GM23338 (cell line): ENCODE measurements around the gene MAPK8. TPM values are rescaled to one million over a fixed set of nuclear protein-coding genes. Genes with fewer than 3 reads are reported as not detected.

Experiments
- ATAC-seq: fragments of 200-7000 bp; cut with Tn5 transposase; 3 replicates; pipeline ENCODE4 v1.9.1; 2020
- DNase-seq: peaks from one replicate; pipeline ENCODE4 v3.0.0-alpha.2; 2015; ENCODE audit warnings: low spot score
- H2AFZ ChIP-seq: fragments of 200-600 bp; sonication (generic); 2 replicates; pipeline ENCODE4 v1.8.0; 2016; ENCODE audit warnings: antibody characterized with exemption, mild to moderate bottlenecking, moderate library complexity
- H3F3A ChIP-seq: fragments of 200-600 bp; sonication (generic); replicated peaks from 2 replicates; pipeline ENCODE4 v1.8.0; 2017; ENCODE audit warnings: antibody characterized with exemption, mixed run types, low read depth
- H3K27ac ChIP-seq: fragments of 200-600 bp; sonication (generic); 2 replicates; pipeline ENCODE4 v1.6.1; 2016; ENCODE audit warnings: low read depth
- H3K27me3 ChIP-seq: fragments of 200-600 bp; sonication (generic); 2 replicates; pipeline ENCODE4 v1.8.0; 2016; ENCODE audit warnings: mild to moderate bottlenecking, mixed run types, moderate library complexity; ENCODE audit not compliant: insufficient read depth
- H3K36me3 ChIP-seq: fragments of 200-600 bp; sonication (generic); 2 replicates; pipeline ENCODE4 v1.8.0; 2016; ENCODE audit warnings: mild to moderate bottlenecking; ENCODE audit not compliant: insufficient read depth
- H3K4me1 ChIP-seq: fragments of 200-600 bp; sonication (generic); 2 replicates; pipeline ENCODE4 v1.8.0; 2016; ENCODE audit warnings: mild to moderate bottlenecking, moderate library complexity; ENCODE audit not compliant: insufficient read depth
- H3K4me2 ChIP-seq: fragments of 200-600 bp; sonication (generic); 2 replicates; pipeline ENCODE4 v1.7.1; 2017; ENCODE audit warnings: mixed run types
- H3K4me3 ChIP-seq: fragments of 200-600 bp; sonication (generic); 2 replicates; pipeline ENCODE4 v1.6.1; 2016; ENCODE audit warnings: mixed run types
- H3K79me2 ChIP-seq: fragments of 200-600 bp; sonication (generic); replicated peaks from 2 replicates; pipeline ENCODE4 v1.8.0; 2017; ENCODE audit warnings: mild to moderate bottlenecking; ENCODE audit not compliant: insufficient read depth
- H3K9me2 ChIP-seq: fragments of 200-600 bp; sonication (generic); 2 replicates; pipeline ENCODE4 v1.8.0; 2017; ENCODE audit not compliant: insufficient read depth
- H4K20me1 ChIP-seq: fragments of 200-600 bp; sonication (generic); replicated peaks from 2 replicates; pipeline ENCODE4 v1.8.0; 2017; ENCODE audit warnings: mild to moderate bottlenecking; ENCODE audit not compliant: insufficient read depth
- H3K27ac Mint-ChIP-seq: 2 replicates; pipeline ENCODE4 v1.8.0; 2020; ENCODE audit warnings: inconsistent platforms, mild to moderate bottlenecking, moderate library complexity, mixed read lengths
- H3K27me3 Mint-ChIP-seq: 3 replicates; pipeline ENCODE4 v1.8.0; 2022; ENCODE audit warnings: low read depth, mild to moderate bottlenecking, moderate library complexity, mixed read lengths, inconsistent platforms; ENCODE audit not compliant: insufficient read depth, poor library complexity
- H3K36me3 Mint-ChIP-seq: 3 replicates; pipeline ENCODE4 v1.8.0; 2021; ENCODE audit warnings: low read depth, mild to moderate bottlenecking, inconsistent platforms, moderate library complexity, mixed read lengths
- H3K4me1 Mint-ChIP-seq: 3 replicates; pipeline ENCODE4 v1.8.0; 2020; ENCODE audit warnings: mild to moderate bottlenecking, inconsistent platforms, mixed read lengths
- H3K4me3 Mint-ChIP-seq: 3 replicates; pipeline ENCODE4 v1.8.0; 2021; ENCODE audit warnings: moderate library complexity, mild to moderate bottlenecking, inconsistent platforms, mixed read lengths
- H3K9me3 Mint-ChIP-seq: 3 replicates; pipeline ENCODE4 v1.8.0; 2020; ENCODE audit warnings: moderate library complexity, mild to moderate bottlenecking, inconsistent platforms, mixed read lengths
- CREB1 ChIP-seq: fragments of 250-450 bp; sonication (Bioruptor Pico); IDR thresholded peaks from 2 replicates; pipeline ENCODE4 v1.5.0; 2020; ENCODE audit warnings: low read depth, mild to moderate bottlenecking, moderate library complexity
- CTCF ChIP-seq, 2 experiments: fragments of 200-600 bp in 1 of 2; sonication (generic) in 1 of 2; conservative IDR thresholded peaks; 2 replicates each; pipeline versions ENCODE4 v1.5.1 to v1.6.1; 2016 to 2017; ENCODE audit warnings: antibody characterized with exemption in 2 of 2, low read depth in 2 of 2, mild to moderate bottlenecking in 2 of 2, moderate library complexity in 1 of 2
- ETS1 ChIP-seq: IDR thresholded peaks from 2 replicates; pipeline ENCODE4 v1.6.1; 2016; ENCODE audit warnings: antibody characterized with exemption
- EZH2 ChIP-seq: fragments of 200-600 bp; sonication (generic); IDR thresholded peaks from one replicate; pipeline ENCODE4 v1.8.0; 2017; ENCODE audit warnings: antibody characterized with exemption, mild to moderate bottlenecking, low read depth; ENCODE audit not compliant: unreplicated experiment
- JUNB ChIP-seq: IDR thresholded peaks from one replicate; pipeline ENCODE4 v1.6.1; 2016; ENCODE audit warnings: antibody characterized with exemption; ENCODE audit not compliant: unreplicated experiment
- NANOG ChIP-seq: IDR thresholded peaks from 2 replicates; pipeline ENCODE4 v1.6.1; 2016; ENCODE audit warnings: antibody characterized with exemption, borderline replicate concordance
- POLR2AphosphoS5 ChIP-seq: IDR thresholded peaks from 2 replicates; pipeline ENCODE4 v1.6.1; 2016; ENCODE audit warnings: antibody characterized with exemption, low read depth
- STAT1 ChIP-seq: IDR thresholded peaks from one replicate; pipeline ENCODE4 v1.6.1; 2016; ENCODE audit warnings: antibody characterized with exemption; ENCODE audit not compliant: unreplicated experiment
- ZNF114 ChIP-seq: fragments of 250-450 bp; sonication (Bioruptor Pico); IDR thresholded peaks from 2 replicates; pipeline ENCODE4 v1.5.0; 2020; ENCODE audit warnings: mild to moderate bottlenecking, moderate library complexity
- ZNF331 ChIP-seq: fragments of 250-450 bp; sonication (Bioruptor Pico); IDR thresholded peaks from 2 replicates; pipeline ENCODE4 v1.5.0; 2020; ENCODE audit warnings: low read depth, mild to moderate bottlenecking, moderate library complexity
- polyA plus RNA-seq: library from polyadenylated mRNA; unstranded; fragments of >200 nt; fragmentation: Nextera tagmentation; extraction: Ambion mirVana; gene quantifications from 2 replicates; pipeline ENCODE4 v1.2.1, GENCODE V29; 2016
- total RNA-seq: library from RNA; depleted of rRNA; stranded (reverse); fragments of >200 nt; shearing (Covaris generic); gene quantifications from 2 replicates; pipeline ENCODE4 v1.2.3, GENCODE V29; 2014
- TF ChIP-seq, protein P1 (sequence below): IDR thresholded peaks from one replicate; pipeline ENCODE4 v1.6.1; 2018; ENCODE audit warnings: antibody characterized with exemption; ENCODE audit not compliant: unreplicated experiment
- TF ChIP-seq, protein P2 (sequence below): fragments of 250-450 bp; sonication (Bioruptor Pico); IDR thresholded peaks from 2 replicates; pipeline ENCODE4 v1.5.0; 2020; ENCODE audit warnings: mild to moderate bottlenecking, moderate library complexity

Gene MAPK8
- total and polyA plus RNA-seq, 2 experiments from 2014 or later, result 52.4 to 73.6 TPM

- H3K4me3 Mint-ChIP-seq, result no peak overlapping the region
- peaks cover 13% of the 10 kb centered on the region for H3K27me3 Mint-ChIP-seq
- no peaks in the 10 kb centered on the region for H3K27me3 ChIP-seq
- H3K4me1 Mint-ChIP-seq, result peaks cover 22% of the 10 kb centered on the region
- no peaks in the 10 kb centered on the region for H3K79me2 ChIP-seq
- TF ChIP-seq POLR2AphosphoS5 (no peak), CREB1 (CRISPR knock-in tag) (no peak), ETS1 (no peak), ZNF114 (CRISPR knock-in tag) (no peak), NANOG (no peak), EZH2 (no peak), JUNB (no peak), CTCF (conservative IDR thresholded peaks at IDR 0.05; ENCODE audit: low read depth in 2 of 2) (no peak), STAT1 (no peak), ZNF331 (no peak)
- TF ChIP-seq, protein P1, sequence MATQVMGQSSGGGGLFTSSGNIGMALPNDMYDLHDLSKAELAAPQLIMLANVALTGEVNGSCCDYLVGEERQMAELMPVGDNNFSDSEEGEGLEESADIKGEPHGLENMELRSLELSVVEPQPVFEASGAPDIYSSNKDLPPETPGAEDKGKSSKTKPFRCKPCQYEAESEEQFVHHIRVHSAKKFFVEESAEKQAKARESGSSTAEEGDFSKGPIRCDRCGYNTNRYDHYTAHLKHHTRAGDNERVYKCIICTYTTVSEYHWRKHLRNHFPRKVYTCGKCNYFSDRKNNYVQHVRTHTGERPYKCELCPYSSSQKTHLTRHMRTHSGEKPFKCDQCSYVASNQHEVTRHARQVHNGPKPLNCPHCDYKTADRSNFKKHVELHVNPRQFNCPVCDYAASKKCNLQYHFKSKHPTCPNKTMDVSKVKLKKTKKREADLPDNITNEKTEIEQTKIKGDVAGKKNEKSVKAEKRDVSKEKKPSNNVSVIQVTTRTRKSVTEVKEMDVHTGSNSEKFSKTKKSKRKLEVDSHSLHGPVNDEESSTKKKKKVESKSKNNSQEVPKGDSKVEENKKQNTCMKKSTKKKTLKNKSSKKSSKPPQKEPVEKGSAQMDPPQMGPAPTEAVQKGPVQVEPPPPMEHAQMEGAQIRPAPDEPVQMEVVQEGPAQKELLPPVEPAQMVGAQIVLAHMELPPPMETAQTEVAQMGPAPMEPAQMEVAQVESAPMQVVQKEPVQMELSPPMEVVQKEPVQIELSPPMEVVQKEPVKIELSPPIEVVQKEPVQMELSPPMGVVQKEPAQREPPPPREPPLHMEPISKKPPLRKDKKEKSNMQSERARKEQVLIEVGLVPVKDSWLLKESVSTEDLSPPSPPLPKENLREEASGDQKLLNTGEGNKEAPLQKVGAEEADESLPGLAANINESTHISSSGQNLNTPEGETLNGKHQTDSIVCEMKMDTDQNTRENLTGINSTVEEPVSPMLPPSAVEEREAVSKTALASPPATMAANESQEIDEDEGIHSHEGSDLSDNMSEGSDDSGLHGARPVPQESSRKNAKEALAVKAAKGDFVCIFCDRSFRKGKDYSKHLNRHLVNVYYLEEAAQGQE, result no peak
- TF ChIP-seq, protein P2, sequence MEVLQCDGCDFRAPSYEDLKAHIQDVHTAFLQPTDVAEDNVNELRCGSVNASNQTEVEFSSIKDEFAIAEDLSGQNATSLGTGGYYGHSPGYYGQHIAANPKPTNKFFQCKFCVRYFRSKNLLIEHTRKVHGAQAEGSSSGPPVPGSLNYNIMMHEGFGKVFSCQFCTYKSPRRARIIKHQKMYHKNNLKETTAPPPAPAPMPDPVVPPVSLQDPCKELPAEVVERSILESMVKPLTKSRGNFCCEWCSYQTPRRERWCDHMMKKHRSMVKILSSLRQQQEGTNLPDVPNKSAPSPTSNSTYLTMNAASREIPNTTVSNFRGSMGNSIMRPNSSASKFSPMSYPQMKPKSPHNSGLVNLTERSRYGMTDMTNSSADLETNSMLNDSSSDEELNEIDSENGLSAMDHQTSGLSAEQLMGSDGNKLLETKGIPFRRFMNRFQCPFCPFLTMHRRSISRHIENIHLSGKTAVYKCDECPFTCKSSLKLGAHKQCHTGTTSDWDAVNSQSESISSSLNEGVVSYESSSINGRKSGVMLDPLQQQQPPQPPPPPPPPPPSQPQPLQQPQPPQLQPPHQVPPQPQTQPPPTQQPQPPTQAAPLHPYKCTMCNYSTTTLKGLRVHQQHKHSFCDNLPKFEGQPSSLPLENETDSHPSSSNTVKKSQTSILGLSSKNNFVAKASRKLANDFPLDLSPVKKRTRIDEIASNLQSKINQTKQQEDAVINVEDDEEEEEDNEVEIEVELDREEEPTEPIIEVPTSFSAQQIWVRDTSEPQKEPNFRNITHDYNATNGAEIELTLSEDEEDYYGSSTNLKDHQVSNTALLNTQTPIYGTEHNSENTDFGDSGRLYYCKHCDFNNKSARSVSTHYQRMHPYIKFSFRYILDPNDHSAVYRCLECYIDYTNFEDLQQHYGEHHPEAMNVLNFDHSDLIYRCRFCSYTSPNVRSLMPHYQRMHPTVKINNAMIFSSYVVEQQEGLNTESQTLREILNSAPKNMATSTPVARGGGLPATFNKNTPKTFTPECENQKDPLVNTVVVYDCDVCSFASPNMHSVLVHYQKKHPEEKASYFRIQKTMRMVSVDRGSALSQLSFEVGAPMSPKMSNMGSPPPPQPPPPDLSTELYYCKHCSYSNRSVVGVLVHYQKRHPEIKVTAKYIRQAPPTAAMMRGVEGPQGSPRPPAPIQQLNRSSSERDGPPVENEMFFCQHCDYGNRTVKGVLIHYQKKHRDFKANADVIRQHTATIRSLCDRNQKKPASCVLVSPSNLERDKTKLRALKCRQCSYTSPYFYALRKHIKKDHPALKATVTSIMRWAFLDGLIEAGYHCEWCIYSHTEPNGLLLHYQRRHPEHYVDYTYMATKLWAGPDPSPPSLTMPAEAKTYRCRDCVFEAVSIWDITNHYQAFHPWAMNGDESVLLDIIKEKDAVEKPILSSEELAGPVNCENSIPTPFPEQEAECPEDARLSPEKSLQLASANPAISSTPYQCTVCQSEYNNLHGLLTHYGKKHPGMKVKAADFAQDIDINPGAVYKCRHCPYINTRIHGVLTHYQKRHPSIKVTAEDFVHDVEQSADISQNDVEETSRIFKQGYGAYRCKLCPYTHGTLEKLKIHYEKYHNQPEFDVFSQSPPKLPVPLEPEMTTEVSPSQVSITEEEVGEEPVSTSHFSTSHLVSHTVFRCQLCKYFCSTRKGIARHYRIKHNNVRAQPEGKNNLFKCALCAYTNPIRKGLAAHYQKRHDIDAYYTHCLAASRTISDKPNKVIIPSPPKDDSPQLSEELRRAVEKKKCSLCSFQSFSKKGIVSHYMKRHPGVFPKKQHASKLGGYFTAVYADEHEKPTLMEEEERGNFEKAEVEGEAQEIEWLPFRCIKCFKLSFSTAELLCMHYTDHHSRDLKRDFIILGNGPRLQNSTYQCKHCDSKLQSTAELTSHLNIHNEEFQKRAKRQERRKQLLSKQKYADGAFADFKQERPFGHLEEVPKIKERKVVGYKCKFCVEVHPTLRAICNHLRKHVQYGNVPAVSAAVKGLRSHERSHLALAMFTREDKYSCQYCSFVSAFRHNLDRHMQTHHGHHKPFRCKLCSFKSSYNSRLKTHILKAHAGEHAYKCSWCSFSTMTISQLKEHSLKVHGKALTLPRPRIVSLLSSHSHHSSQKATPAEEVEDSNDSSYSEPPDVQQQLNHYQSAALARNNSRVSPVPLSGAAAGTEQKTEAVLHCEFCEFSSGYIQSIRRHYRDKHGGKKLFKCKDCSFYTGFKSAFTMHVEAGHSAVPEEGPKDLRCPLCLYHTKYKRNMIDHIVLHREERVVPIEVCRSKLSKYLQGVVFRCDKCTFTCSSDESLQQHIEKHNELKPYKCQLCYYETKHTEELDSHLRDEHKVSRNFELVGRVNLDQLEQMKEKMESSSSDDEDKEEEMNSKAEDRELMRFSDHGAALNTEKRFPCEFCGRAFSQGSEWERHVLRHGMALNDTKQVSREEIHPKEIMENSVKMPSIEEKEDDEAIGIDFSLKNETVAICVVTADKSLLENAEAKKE (CRISPR knock-in tag), result no peak
- H3K9me3 Mint-ChIP-seq, result no peaks in the 10 kb centered on the region
- no peak for ATAC-seq
- H3K27ac ChIP-seq, result no peak overlapping the region
- H2AFZ ChIP-seq, result no peak overlapping the region
- no peak for DNase-seq
- no peak overlapping the region for H3K4me3 ChIP-seq
- peaks cover 7% of the 10 kb centered on the region; the same call in 2 of the 3 replicates for H3K36me3 Mint-ChIP-seq
- no peaks in the 10 kb centered on the region; the same call in 1 of the 2 replicates for H4K20me1 ChIP-seq
- no peaks in the 10 kb centered on the region for H3K4me1 ChIP-seq
- H3K27ac Mint-ChIP-seq, result no peak overlapping the region
- H3K9me2 ChIP-seq, result no peaks in the 10 kb centered on the region
- H3K4me2 ChIP-seq, result no peak overlapping the region
- H3F3A ChIP-seq, result no peaks in the 10 kb centered on the region
- H3K36me3 ChIP-seq, result no peaks in the 10 kb centered on the region
Measured at GRCh38 chr10:48446785-48447184, 140.3 kb downstream of the MAPK8 start.
